GM18870 (cell line): Measurements from ENCODE around the gene TST.

Experiments
- ATAC-seq: cut with Tn5 transposase; IDR thresholded peaks from one replicate; pipeline ENCODE4 v1.9.1; 2021; ENCODE audit warnings: moderate library complexity; ENCODE audit not compliant: unreplicated experiment

Gene TST

DNA sequence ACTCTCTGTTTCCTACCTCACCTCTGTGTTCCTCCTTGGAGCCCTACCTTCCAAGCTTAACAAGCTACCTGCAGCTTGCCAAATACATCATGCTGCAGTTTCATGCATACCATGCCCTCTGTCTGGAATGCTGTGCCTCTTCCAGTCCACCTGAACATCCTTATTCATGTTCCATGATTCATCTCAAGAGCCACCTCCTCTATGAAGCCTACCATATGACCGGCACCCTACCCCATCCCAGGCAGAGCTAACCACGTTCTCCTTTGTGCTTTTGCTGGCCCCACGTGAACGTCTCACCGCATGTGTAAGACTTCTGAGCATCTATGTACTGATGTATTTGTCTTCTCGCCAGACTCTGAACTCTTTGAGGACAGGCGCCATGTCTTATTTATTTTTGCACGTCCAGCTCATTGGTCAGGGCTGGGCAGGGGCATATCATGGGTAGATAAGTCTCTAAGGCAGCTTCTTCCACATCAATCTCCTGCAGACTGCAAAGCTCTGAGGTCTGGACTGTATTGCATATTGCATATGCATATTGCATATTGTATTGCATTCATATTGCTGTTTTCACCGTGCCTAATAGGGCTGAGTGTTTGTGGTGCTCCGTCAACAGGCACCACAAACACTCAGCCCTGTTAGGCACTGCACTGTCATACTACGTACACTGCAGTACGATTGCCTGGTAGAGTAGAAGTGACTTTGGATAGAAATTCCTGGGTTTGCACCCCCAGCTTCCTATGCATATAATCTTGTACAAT lies 31.0 kb downstream of the TST start:
- no peak for ATAC-seq

DNA sequence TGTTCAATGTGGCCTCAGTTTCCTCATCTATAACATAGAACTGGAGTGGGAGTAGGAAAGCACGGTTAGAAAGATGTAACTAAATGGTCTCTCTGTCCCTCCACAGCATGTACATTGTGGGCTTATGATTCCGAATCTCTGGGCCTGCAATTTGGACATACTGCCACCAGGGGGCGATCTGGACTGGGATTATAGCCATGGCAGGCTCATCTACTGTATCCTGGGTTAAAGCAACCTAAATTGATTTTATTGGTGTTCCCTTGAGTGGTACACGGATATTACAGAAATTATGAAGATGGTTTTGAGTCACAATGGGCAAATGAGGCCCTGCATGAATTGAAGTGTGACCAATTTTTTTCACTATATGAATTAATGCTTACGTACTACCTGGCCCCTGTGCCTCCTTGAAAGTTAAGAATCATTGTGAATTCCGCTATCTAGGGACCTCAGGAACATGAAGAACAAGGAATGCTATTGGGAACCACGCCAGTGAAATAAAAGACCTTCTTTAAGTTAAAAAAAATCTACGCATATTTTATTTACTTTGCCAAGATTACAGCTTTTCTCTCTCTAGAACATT lies 32.9 kb downstream of the TST start:
- ATAC-seq, result no peak

DNA sequence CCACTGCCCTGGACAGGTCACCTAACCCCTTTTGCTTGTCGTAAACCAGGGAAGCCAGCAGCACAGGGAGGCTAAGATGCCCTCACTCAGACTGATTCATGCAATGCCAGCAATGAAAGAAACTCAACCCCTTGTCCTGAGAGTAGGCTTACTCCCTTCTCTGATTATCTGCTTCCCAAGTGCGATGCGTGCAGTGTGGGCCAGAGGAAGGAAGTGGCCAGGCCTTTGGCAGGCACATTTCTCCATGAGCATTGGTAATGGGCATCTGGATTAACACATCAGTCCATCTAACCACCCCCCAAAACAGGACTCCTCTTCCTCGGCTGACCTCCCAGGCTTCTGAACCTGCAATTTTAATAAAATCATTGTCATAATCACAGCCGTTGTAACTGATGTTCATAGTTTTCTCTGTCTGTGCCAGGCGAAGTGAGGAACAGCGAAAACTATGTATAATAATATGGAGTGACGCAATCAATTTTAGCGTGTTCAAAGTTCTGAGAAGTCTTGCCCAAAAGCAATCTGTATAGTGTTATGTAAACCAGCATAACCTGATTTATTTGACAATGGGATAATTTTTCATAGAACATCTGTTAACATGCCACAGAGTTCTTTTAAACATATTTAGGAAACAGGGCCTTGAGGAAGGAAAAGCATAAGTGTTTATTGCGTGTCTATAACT lies 33.9 kb downstream of the TST start:
- ATAC-seq, result no peak

DNA sequence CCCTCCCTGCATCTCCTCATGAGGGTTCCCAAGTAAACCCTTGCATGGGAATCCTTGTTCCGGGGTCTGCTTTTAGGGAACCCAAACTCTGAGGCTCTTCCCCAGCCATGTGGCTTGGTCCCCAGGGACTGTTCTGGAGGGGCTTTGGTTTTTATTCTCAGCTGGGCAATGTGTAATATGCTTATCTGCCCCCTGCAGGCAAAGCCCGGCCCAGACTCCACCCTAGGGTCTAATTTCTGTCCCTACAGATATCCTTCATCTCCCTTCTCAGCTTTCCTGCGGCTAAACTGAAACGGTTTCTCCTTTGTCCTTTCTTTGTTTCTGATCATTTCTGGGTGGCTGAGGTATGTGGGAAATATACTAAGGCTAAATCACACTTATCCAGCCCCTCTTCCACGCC lies 37.1 kb downstream of the TST start:
- ATAC-seq, result no peak

- no peak for ATAC-seq
Observed at GRCh38 chr22:36981247-36981775, 37.9 kb downstream of the TST start.

DNA sequence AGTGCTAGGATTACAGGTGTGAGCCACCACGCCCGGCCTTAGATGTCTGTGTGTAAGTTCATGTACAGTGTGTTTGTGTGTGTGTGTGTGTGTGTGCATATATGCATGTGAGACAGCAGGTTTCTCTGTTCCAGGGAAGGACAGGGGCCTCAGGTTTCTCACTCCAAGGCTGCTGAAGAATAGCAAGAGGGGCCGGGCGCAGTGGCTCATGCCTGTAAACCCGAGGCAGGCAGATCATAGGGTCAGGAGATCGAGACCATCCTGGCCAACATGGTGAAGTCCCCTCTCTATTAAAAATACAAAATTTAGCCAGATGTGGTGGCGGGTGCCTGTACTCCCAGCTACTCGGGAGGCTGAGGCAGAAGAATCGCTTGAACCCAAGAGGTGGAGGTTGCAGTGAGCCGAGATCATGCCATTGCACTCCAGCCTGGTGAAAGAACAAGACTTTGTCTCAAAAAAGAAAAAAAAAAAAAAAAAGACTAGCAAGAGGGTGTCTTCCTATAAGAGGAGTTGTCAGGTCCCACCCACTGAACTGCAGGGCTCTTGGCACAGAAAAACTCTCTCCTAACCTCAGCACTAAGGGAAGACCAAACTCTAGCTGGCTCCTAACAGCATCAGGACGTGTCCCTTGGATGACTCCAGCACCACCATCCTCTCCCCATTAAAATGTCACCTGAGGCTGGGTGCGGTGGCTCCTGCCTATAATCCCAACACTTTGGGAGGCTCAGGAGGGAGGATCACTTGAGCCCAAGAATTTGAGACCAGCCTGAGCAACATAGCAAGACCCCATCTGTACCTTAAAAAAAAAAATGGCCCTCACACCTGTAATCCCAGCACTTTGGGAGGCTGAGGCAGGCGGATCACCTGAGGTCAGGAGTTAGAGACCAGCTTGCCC lies 40.0 kb downstream of the TST start:
- no peak for ATAC-seq

GRCh38 chr22:36977947-36978660 lies 41.1 kb downstream of the TST start:
- ATAC-seq, result peak; percentile 50

DNA sequence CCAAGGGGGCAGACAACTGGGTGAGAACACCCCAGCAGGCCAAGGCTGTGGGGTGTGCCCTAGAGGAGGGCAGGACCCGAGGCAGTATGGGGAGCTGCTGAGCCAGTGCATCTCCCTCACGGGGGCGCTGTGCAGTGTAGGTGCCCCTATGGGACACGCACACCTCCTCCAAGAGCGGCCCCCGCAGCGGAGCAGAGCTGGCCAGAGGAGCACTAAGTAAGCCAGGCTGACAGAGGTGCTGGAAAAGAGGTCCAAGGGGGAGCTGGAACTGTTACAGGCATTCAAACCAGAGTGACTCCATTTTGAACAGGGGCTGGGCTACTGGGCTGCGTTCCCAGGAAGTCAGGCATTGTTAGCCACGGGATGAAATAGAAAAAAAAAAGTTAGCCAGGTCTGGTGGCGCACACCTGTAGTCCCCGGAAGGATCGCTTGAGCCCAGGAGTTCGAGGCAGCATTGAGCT lies 41.8 kb downstream of the TST start:
- ATAC-seq, result no peak

DNA sequence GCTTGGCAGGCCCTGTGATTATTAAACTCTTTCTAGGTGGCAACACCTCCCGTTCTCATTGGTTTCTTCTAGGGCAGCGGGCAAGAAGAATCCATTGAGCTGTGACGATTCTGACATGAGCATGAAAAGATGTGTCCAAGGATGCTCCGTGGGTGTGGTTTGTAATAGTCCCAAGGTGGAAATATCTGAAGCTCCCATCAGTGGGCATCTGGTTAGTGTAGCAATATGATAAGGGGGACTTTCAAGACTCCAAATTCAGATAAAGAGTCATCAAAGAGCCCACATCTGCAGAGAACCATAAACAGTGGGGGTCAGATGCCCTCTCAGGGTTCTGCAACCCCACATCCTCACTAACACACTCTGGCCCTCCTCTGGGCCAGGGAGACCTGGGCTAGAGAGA lies 42.6 kb downstream of the TST start:
- no peak for ATAC-seq

DNA sequence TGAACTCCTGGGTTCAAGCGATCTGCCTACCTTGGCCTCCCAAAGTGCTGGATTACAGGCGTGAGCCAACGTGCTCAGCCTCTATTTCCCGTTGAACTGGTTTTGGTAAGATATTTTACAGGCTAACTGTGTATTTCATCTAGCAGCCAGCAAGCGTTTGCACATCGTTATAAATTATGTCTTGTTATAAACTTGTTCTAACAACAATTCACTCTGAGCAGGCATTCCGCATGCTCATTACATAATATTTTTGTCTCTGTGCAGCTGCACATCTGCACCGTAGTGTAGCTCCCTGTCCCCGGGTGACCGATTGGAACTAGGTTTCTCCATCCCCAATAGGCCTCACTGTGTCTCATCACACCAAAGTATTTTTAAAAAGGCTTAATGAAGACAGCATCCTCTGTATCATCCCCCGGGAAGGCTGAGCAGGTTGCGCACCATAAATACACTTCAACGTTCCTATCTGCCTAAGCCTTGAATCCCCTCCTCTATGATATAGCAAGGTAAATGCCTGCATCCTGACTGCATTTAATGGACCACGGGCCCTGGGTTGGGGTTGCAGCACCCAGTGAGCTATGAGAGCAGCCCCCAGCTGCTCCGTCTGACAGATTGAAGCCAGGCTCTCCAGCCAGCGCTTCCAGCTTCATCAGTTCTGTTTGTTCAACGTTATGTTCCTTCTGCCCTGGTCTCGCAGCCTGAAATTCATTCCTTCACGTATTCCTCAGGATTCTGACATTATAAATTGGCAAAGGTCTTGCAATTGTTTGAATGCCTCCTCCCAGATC lies 47.7 kb downstream of the TST start:
- no peak for ATAC-seq

- ATAC-seq, result no peak
Observed at GRCh38 chr22:36968249-36968964, 50.8 kb downstream of the TST start.

- no peak for ATAC-seq
Observed at GRCh38 chr22:36966851-36967540, 52.3 kb downstream of the TST start.

- no peak for ATAC-seq
Observed at GRCh38 chr22:36965696-36966095, 53.6 kb downstream of the TST start.

DNA sequence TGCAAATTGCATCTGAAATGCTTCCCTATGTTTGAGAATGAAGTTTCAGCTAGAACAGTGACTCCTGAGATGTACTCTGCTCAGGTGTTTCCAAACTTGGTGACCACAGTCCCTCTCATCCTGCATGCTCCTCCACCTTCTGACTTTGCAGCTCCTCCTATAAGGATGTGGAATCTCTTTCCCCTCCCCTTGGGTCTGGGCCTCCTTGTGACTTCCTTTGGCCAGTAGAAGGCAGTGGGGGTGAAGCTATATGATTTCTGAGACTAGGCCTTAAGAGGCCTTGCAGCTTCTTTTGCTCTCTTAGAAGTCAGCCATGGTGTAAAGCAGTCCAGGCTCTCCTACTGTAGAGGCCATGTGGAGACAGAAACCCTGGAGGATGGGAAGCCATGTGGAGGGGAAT lies 55.1 kb downstream of the TST start:
- no peak for ATAC-seq

GRCh38 chr22:36963302-36963701 lies 55.9 kb downstream of the TST start:
- ATAC-seq, result no peak

DNA sequence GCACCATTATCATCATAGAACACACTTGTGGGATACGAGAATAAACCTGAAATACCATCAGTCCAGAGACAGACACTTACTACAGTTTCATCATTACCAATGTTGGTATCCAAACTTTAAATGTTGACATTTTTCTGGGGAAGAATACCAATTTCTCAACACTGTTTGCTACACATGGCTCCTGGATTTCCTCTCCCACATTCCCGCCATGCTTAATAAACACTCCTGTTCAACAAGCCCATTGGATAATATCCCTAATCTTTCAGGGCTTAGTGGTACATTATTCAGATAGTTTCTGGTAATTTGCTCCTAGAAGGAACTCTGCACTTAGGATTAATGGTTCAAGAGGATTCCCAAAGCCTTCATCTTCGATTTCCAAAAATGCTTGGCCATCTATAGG lies 57.6 kb downstream of the TST start:
- no peak for ATAC-seq
